ENCODE measurements around the gene GNMT. TPM values are rescaled to one million over a fixed set of nuclear protein-coding genes. Genes with fewer than 3 reads are reported as not detected.
"Not testable (repeated sequence)": the region's sequence is repeated elsewhere in the genome, so short reads cannot be mapped to it uniquely, and the experiment has no call there.

Gene GNMT
- total RNA-seq, 2 experiments from 2014 or later: 0.25 to 0.38 TPM

GRCh38 chr6:42940493-42941045, 20.0 kb upstream of the GNMT start:
- no peak for TF ChIP-seq CTCF (IDR thresholded peaks at IDR 0.05)
- H3K4me1 Mint-ChIP-seq (ENCODE audit: low read depth): peaks cover 13% of the 10 kb centered on the region
- peak overlapping the region; percentile 38 for H3K27ac Mint-ChIP-seq
- CTCF ChIA-PET: interaction anchor here (1.1 to 1.2 kb wide), 2 partner anchors 10 to 24 kb away, joined by 3 to 4 read pairs; no protein-coding TSS in a partner anchor
- ATAC-seq: no peak
- intact Hi-C loops (cut with micrococcal nuclease): no loop called here
- H3K4me3 Mint-ChIP-seq: no peak overlapping the region
- DNase-seq: no peak
- POLR2A ChIA-PET: interaction anchor here (1.1 to 2.5 kb wide), 3 partner anchors 9 to 38 kb away, joined by 3 to 10 read pairs (median 9); partner anchors contain the start of genes CNPY3 and PEX6
- no peaks in the 10 kb centered on the region for H3K27me3 Mint-ChIP-seq
- no peaks in the 10 kb centered on the region for H3K9me3 Mint-ChIP-seq
- H3K36me3 Mint-ChIP-seq (ENCODE audit: low read depth): peaks cover 36% of the 10 kb centered on the region

- peak overlapping the region; percentile 63 for H3K27ac Mint-ChIP-seq
- DNase-seq; H3K27me3 Mint-ChIP-seq; ATAC-seq; H3K4me1 Mint-ChIP-seq (ENCODE audit: low read depth); H3K4me3 Mint-ChIP-seq; H3K9me3 Mint-ChIP-seq; intact Hi-C loops (cut with micrococcal nuclease): not testable (repeated sequence)
- ChIA-PET CTCF (interaction anchor here (1.2 kb wide), 1 partner anchor 11 kb away, joined by 4 read pairs; no protein-coding TSS in a partner anchor), POLR2A (interaction anchor here (1.0 to 2.5 kb wide), 3 partner anchors 10 to 38 kb away, joined by 4 to 10 read pairs (median 9); partner anchors contain the start of gene PEX6)
- peaks cover 32% of the 10 kb centered on the region for H3K36me3 Mint-ChIP-seq (ENCODE audit: low read depth)
Measured at GRCh38 chr6:42941356-42941755, 19.2 kb upstream of the GNMT start.

DNA sequence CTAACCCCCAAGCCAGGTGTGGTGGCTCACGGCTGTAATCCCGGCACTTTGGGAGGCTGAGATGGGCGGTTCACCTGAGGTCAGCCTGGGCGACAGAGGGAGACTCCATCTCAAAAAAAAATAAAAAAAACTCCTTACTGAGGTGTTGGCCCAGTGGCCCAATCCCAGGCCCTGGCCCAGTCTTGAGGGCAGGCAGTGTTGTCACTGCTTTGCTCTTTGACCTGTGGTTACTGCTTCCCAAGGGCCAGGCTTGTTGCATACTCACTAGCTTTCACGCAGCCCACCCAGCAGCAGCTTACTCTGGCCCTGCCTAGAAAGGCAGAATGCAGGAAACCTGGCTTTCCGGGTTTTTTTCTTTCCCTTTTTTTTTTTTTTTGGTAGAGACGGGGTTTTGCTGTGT, 18.1 kb upstream of the GNMT start:
- ATAC-seq: no peak
- Mint-ChIP-seq H3K27me3 (no peaks in the 10 kb centered on the region), H3K36me3 (ENCODE audit: low read depth) (peaks cover 24% of the 10 kb centered on the region), H3K9me3 (no peaks in the 10 kb centered on the region), H3K4me1 (ENCODE audit: low read depth) (peaks cover 5% of the 10 kb centered on the region), H3K4me3 (no peak overlapping the region), H3K27ac (no peak overlapping the region)
- ChIA-PET POLR2A (interaction anchor here (0.6 kb wide), 1 partner anchor 11 kb away, joined by 3 read pairs; no protein-coding TSS in a partner anchor), CTCF (no interaction called here)
- no peak for DNase-seq
- TF ChIP-seq CTCF (IDR thresholded peaks at IDR 0.05): no peak
- intact Hi-C loops (cut with micrococcal nuclease): no loop called here

- H3K9me3 Mint-ChIP-seq: no peaks in the 10 kb centered on the region
- intact Hi-C loops (cut with micrococcal nuclease): no loop called here
- CTCF ChIA-PET: no interaction called here
Measured at GRCh38 chr6:42947950-42948349, 12.6 kb upstream of the GNMT start.

GRCh38 chr6:42952389-42952788, 8.2 kb upstream of the GNMT start:
- no peaks in the 10 kb centered on the region for H3K9me3 Mint-ChIP-seq
- intact Hi-C loops (cut with micrococcal nuclease): no loop called here
- H3K4me3 Mint-ChIP-seq: no peak overlapping the region
- ATAC-seq (no peak), DNase-seq (no peak)
- CTCF ChIA-PET: no interaction called here
- H3K27me3 Mint-ChIP-seq: no peaks in the 10 kb centered on the region
- H3K36me3 Mint-ChIP-seq (ENCODE audit: low read depth): peaks cover 4% of the 10 kb centered on the region
- no peak for TF ChIP-seq CTCF (IDR thresholded peaks at IDR 0.05)
- H3K4me1 Mint-ChIP-seq (ENCODE audit: low read depth): no peaks in the 10 kb centered on the region
- POLR2A ChIA-PET: interaction anchor here (0.7 to 1.1 kb wide), 3 partner anchors 16 to 148 kb away, joined by 3 to 4 read pairs (median 3); partner anchors contain the start of gene CNPY3
- H3K27ac Mint-ChIP-seq: no peak overlapping the region

More at GRCh38 chr6:42947950-42948349, 12.6 kb upstream of the GNMT start:
- peaks cover 7% of the 10 kb centered on the region for H3K36me3 Mint-ChIP-seq (ENCODE audit: low read depth)
- peak overlapping the region; percentile 8 for H3K27ac Mint-ChIP-seq
- H3K4me3 Mint-ChIP-seq: no peak overlapping the region
- TF ChIP-seq CTCF (IDR thresholded peaks at IDR 0.05): no peak
- POLR2A ChIA-PET: no interaction called here
- DNase-seq (no peak), ATAC-seq (no peak)
- no peaks in the 10 kb centered on the region for H3K4me1 Mint-ChIP-seq (ENCODE audit: low read depth)
- no peaks in the 10 kb centered on the region for H3K27me3 Mint-ChIP-seq

DNA sequence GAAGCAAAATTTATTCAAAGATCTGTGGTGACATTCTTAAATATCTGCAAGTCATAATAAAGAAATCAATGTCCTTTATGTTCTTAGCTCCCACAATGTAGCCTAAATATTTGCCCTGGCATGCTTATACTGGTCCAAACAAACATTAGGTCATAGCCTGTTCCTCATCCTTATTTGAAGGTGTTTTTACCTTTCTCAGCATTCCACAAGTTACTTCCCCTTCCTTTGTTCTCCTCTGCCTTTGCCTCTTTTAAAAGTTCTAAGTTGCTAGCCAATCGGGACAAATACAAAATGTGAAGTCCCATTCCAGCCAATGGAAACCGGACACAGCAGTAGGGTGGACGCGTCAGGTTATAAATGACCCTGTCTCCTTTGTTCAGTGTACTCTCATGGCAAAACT, 6.1 kb upstream of the GNMT start:
- H3K27ac Mint-ChIP-seq; H3K4me1 Mint-ChIP-seq (ENCODE audit: low read depth); intact Hi-C loops (cut with micrococcal nuclease); ATAC-seq; CTCF ChIA-PET; H3K27me3 Mint-ChIP-seq; H3K36me3 Mint-ChIP-seq (ENCODE audit: low read depth); POLR2A ChIA-PET; DNase-seq; H3K4me3 Mint-ChIP-seq; H3K9me3 Mint-ChIP-seq: not testable (repeated sequence)
